GM12891 (cell line): ENCODE results near the gene EFNA2.
"Not testable (repeated sequence)": the region's sequence is repeated elsewhere in the genome, so short reads cannot be mapped to it uniquely, and the experiment has no call there.

ENCODE experiments used
- DNase-seq: peaks from one replicate; pipeline ENCODE4 v3.0.0; 2011; ENCODE audit warnings: low spot score; ENCODE audit not compliant: insufficient read length
- FAIRE-seq: peaks from 2 replicates; lab custom pipeline; 2011; peaks lifted over from hg19 to GRCh38; lab: Jason Lieb, UNC
- PAX5 ChIP-seq: IDR thresholded peaks from 2 replicates; pipeline ENCODE4 v1.6.1; 2011; ENCODE audit warnings: low read length, moderate library complexity, mild to moderate bottlenecking; ENCODE audit not compliant: insufficient read depth, severe bottlenecking
- POLR2A ChIP-seq: IDR thresholded peaks from 2 replicates; pipeline ENCODE4 v1.6.1; 2011; ENCODE audit warnings: low read depth, low read length, control low read depth
- POLR2AphosphoS5 ChIP-seq: IDR thresholded peaks from 2 replicates; pipeline ENCODE4 v1.6.1; 2011; ENCODE audit warnings: low read depth, low read length, control low read depth
- POU2F2 ChIP-seq: IDR thresholded peaks from 2 replicates; pipeline ENCODE4 v1.6.1; 2011; ENCODE audit warnings: low read depth, mild to moderate bottlenecking, control low read depth, low read length, moderate library complexity
- SPI1 ChIP-seq: IDR thresholded peaks from 2 replicates; pipeline ENCODE4 v1.6.1; 2011; ENCODE audit warnings: low read depth, low read length, control low read depth
- TAF1 ChIP-seq: IDR thresholded peaks from 2 replicates; pipeline ENCODE4 v1.6.1; 2011; ENCODE audit warnings: low read depth, low read length, control low read depth

Gene EFNA2

DNA sequence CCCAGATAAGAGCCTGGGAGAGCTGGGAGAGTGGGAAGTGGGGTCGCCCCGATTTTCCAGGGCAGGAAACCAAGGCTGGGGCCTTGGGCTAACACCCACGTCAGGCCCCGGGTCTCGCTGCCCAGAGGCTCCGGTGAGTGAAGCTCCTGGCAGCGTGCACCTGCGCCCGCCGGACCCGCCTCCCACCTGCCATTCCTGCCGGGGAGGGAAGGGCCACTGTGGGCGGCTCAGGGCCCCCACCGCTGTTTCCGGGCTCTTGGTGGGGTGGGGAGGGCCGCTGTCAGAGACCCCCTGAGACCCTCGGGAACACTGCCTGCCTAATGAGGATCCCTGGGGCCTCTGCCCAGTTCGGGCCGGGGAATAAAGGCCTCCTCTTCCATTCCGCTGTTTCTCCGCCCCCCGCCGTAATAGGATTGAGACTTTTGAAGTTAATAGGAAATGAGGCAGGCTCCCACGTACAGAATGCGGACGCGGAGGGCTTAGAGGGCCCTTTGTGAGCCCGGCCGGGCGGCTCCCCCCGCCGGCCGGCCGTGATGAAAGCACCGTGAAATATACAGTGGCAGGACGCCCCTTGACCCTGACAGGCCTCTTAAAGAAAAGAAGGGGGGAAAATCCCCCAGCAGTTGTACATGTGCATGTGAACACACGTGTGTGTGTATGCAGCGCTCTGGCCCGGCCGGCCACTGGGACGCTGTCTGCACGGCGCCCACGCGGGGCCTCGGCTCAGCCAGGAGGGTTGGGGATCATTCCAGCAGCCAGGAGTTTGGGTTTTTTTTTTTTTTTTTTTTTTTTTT lies 33.2 kb downstream of the EFNA2 start:
- DNase-seq (no peak), FAIRE-seq (no peak)
- TF ChIP-seq POLR2A (no peak), SPI1 (no peak), PAX5 (no peak), POLR2AphosphoS5 (no peak), TAF1 (no peak), POU2F2 (no peak)

DNA sequence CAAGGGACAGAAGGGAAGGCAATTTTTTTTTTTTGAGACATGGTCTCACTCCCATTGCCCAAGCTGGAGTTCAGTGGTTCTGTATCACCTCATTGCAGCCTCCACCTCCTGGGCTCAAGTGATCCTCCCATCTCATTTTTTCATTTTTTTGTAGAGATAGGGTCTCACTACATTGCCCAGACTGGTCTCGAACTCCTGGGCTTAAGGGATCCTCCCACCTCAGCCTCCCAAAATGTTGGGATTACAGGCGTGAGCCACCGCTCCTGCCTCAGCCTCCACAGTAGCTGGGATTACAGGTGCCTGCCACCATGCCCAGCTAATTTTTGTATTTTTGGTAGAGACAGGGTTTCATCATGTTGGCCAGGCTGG lies 34.6 kb downstream of the EFNA2 start:
- not testable (repeated sequence) for FAIRE-seq, DNase-seq

GRCh38 chr19:1321539-1321938 lies 35.9 kb downstream of the EFNA2 start:
- no peak for TF ChIP-seq POLR2A
- no peak for TF ChIP-seq POU2F2
- no peak for TF ChIP-seq PAX5
- TF ChIP-seq TAF1, result no peak
- TF ChIP-seq SPI1, result no peak
- no peak for TF ChIP-seq POLR2AphosphoS5
- FAIRE-seq (no peak), DNase-seq (no peak)

- DNase-seq (no peak), FAIRE-seq (no peak)
- TF ChIP-seq TAF1, result no peak
- TF ChIP-seq SPI1, result no peak
- TF ChIP-seq POLR2AphosphoS5, result no peak
- TF ChIP-seq PAX5, result no peak
- TF ChIP-seq POLR2A, result no peak
- no peak for TF ChIP-seq POU2F2
Observed at GRCh38 chr19:1322198-1322981, 36.7 kb downstream of the EFNA2 start.

DNA sequence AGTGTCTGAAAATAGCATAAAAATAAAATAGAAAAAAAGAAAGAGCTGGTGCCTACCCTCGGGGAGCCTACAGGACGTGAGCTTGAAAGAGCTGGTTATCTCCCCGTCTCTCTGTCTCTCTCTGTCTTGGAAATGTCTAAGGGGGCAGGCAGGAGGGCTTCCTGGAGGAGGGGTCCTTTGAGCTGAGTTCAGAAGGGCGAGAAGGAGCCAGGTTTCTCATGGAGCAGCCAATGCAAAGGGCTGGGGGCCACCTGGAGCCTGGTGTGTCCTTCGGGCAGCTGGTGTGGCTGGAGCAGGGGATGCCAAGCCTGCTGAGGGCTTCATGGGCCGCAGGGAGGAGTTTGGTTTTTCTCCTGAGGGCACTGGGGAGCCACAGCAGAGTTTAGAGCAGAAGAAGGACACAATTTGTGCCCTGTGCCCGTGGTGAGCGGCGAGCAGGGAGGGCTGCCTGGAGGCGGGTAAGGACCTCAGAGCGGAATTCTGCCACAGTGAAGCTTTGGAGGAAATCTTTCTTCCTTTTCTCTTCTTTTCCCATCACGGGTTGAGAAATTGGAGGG lies 38.7 kb downstream of the EFNA2 start:
- DNase-seq (no peak), FAIRE-seq (no peak)
- TF ChIP-seq PAX5 (no peak), TAF1 (no peak), SPI1 (no peak), POLR2A (no peak), POU2F2 (no peak), POLR2AphosphoS5 (no peak)

DNA sequence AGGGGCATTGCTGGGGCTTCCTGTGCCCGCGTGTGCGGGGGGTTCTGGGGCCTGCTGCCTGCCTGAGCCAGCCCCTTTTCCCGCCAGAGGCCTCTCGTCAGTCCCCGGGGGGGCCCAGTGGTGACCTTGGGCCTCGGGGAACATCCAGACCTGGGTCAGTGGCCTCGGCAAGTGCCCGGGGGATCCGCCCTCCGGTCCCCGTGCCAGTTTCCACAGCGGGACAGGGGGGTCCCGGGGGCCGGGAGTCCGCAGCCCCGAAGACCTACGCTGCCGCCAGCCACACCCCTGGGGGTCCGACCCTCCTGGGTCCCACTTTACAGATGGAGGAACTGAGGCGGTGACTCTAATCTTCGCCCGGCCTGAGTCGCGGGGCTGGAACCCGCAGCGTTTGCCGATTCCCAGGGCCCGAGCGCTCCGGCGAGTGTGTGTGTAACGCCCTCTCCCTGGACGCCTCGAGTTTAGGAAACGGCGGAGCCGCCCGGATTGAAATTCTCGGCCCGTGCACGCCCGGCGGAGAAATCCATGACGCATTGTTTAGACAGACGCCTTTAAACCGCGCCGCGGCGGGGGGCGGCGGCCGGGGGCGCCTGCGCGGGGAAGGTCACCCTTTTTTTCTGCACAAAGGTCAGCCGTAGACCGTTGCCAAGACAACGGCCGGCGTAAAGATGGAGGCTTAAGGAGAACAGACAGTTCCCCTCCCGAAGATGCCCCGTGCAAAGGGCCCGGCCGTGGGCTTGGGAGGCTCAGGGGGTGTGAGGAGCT lies 39.3 kb downstream of the EFNA2 start:
- TF ChIP-seq POU2F2, result no peak
- TF ChIP-seq POLR2A, result no peak
- TF ChIP-seq TAF1, result no peak
- no peak for TF ChIP-seq PAX5
- TF ChIP-seq POLR2AphosphoS5, result no peak
- no peak for TF ChIP-seq SPI1
- peak; percentile 52 for DNase-seq
- no peak for FAIRE-seq

DNA sequence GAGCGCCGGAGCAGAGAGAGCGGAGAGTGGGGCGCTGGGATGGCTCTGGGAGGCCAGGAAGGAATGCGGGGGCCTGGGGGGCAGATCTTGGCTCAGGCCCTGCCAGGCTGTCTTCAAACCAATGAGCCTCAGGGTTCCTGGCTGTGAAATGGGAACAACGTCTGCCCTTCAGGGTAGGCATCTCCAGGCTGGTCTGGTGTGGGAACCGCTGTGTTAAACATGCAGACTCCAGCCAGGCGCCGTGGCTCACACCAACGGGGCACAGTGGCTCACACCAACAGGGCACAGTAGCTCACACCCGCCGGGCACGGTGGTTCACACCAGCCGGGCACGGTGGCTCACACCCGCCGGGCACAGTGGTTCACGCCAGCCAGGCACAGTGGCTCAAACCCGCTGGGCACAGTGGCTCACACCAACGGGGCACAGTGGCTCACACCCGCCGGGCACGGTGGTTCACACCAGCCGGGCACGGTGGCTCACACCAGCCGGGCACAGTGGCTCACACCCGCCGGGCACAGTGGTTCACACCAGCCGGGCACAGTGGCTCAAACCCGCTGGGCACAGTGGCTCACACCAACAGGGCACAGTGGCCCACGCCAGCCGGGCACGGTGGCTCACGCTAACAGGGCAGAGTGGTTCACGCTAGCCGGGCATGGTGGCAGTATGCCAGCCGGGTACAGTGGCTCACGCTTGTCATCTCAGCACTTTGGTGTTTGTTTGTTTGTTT lies 40.1 kb downstream of the EFNA2 start:
- DNase-seq, result no peak
- FAIRE-seq, result peak; percentile 31
- TF ChIP-seq POU2F2 (no peak), POLR2A (no peak), TAF1 (no peak), PAX5 (no peak), POLR2AphosphoS5 (no peak)

DNA sequence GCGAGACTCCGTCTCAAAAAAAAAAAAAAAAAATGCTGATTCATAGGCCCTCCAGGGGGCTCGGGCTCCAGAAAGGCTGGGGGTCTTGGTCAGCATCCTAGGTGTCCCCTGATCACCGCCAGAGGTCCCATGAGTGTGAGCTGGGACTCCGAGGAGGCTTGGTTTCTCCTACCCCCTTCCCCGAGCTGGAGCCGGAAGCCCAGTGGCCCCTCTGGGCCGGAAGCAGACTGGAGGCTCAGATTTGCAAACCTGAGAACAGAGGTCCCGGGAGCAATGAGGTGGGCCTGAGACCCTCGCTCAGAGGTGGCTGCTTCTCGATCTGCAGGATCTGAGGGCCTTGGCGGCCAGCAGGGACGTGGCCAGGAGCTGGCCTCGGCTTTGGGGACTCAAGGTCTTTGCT lies 41.5 kb downstream of the EFNA2 start:
- DNase-seq, result peak; percentile 37
- TF ChIP-seq PAX5, result no peak
- TF ChIP-seq POLR2AphosphoS5, result no peak
- no peak for TF ChIP-seq POU2F2
- TF ChIP-seq POLR2A, result no peak
- no peak for TF ChIP-seq SPI1
- no peak for TF ChIP-seq TAF1
- FAIRE-seq, result no peak

DNA sequence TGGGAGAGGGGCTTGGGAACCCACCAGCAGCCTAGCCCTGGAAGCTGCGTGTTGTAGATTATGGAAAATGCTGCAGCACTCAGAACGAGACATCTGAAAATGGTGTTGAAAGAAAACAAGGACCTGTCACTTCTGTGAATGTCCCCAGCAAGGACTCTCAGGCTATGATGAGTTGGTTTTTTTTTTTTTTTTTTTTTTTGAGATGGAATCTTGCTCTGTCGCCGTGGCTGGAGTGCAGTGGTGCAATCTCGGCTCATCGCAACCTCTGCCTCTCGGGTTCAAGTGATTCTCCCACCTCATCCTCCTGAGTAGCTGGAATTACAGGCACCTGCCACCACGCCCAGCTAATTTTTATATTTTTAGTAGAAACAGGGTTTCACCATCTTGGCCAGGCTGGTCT lies 46.5 kb downstream of the EFNA2 start:
- DNase-seq, FAIRE-seq: not testable (repeated sequence)
